Measurements from ENCODE around the gene HBS1L. TPM values are rescaled to one million over a fixed set of nuclear protein-coding genes. Genes with fewer than 3 reads are reported as not detected.

HBS1L gene
- total and polyA plus RNA-seq, 9 of the 15 experiments (the other 6 are each of a cell fraction or from before 2014, with no cell fraction given), result 101 to 199 (median 145) TPM

GRCh38 chr6:134928151-134928900, 126.3 kb downstream of the HBS1L start:
- no peak for ATAC-seq
- in situ Hi-C loops (cut with MboI) (no loop called here), intact Hi-C loops (cut with micrococcal nuclease) (no loop called here)
- Histone ChIP-seq H3K36me3 (ENCODE audit: control insufficient read depth, insufficient read depth, low read length) (no peaks in the 10 kb centered on the region), H3K4me2 (ENCODE audit: insufficient read depth, low read length) (no peak overlapping the region), H4K20me1 (replicated peaks; ENCODE audit: control insufficient read depth, insufficient read depth, low read length) (no peaks in the 10 kb centered on the region), H3K9me3 (replicated peaks; ENCODE audit: control insufficient read depth, insufficient read depth, low read depth, low read length) (no peaks in the 10 kb centered on the region), H3K27ac (ENCODE audit: extremely low read depth, low read depth, low read length) (no peak overlapping the region), H3K79me2 (ENCODE audit: control insufficient read depth, insufficient read depth, low read length) (no peaks in the 10 kb centered on the region), H3K27me3 (ENCODE audit: control insufficient read depth in 2 of 2, insufficient read depth in 2 of 2, low read length in 2 of 2) (peaks cover 20 to 23% of the 10 kb centered on the region in 2 experiments), H3K9ac (ENCODE audit: insufficient read depth in 1 of 2, low read depth in 2 of 2, low read length in 2 of 2) (no peak overlapping the region), H3K4me1 (replicated peaks in 1 of 2; ENCODE audit: control insufficient read depth in 2 of 2, insufficient read depth in 2 of 2, low read length in 2 of 2) (no peaks in the 10 kb centered on the region), H3K4me3 (no peak overlapping the region), H2AFZ (ENCODE audit: low read depth, low read length) (no peak overlapping the region), H3K9me1 (ENCODE audit: control insufficient read depth, insufficient read depth, low read length) (no peaks in the 10 kb centered on the region)
- FAIRE-seq, result no peak
- CTCF ChIA-PET (ENCODE audit: low intra/inter-chr PET ratio), result no interaction called here
- WGBS (ENCODE audit: insufficient coverage, low coverage, missing lambda C conversion rate), result 2% methylated on average over 6 of the region's 6 CpGs
- TF ChIP-seq, protein P1, sequence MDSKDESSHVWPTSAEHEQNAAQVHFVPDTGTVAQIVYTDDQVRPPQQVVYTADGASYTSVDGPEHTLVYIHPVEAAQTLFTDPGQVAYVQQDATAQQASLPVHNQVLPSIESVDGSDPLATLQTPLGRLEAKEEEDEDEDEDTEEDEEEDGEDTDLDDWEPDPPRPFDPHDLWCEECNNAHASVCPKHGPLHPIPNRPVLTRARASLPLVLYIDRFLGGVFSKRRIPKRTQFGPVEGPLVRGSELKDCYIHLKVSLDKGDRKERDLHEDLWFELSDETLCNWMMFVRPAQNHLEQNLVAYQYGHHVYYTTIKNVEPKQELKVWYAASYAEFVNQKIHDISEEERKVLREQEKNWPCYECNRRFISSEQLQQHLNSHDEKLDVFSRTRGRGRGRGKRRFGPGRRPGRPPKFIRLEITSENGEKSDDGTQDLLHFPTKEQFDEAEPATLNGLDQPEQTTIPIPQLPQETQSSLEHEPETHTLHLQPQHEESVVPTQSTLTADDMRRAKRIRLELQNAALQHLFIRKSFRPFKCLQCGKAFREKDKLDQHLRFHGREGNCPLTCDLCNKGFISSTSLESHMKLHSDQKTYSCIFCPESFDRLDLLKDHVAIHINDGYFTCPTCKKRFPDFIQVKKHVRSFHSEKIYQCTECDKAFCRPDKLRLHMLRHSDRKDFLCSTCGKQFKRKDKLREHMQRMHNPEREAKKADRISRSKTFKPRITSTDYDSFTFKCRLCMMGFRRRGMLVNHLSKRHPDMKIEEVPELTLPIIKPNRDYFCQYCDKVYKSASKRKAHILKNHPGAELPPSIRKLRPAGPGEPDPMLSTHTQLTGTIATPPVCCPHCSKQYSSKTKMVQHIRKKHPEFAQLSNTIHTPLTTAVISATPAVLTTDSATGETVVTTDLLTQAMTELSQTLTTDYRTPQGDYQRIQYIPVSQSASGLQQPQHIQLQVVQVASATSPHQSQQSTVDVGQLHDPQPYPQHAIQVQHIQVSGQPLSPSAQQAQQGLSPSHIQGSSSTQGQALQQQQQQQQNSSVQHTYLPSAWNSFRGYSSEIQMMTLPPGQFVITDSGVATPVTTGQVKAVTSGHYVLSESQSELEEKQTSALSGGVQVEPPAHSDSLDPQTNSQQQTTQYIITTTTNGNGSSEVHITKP (IDR thresholded peaks at IDR 0.05; ENCODE audit: partially characterized antibody), result peak; percentile 84
- TF ChIP-seq GTF2A2 (tag; IDR thresholded peaks at IDR 0.05) (no peak), HMGN3 (IDR thresholded peaks at IDR 0.05; ENCODE audit: borderline replicate concordance, extremely low read depth, insufficient read length, low read depth, low read length) (no peak)
- no TSS peak for BruUV-seq (replicated peaks)
- POLR2A ChIA-PET, result interaction anchor here (1.1 kb wide), 1 partner anchor 10 kb away, joined by 4 read pairs; no protein-coding TSS in a partner anchor
- no peak for DNase-seq (ENCODE audit: extremely low read depth in 1 of 4, low spot score in 3 of 4)
